Measurements from ENCODE around the gene FBXW4. TPM values are rescaled to one million over a fixed set of nuclear protein-coding genes. Genes with fewer than 3 reads are reported as not detected.

FBXW4 gene
- total RNA-seq, 1 donor from 2014 or later = 24.4 TPM

DNA sequence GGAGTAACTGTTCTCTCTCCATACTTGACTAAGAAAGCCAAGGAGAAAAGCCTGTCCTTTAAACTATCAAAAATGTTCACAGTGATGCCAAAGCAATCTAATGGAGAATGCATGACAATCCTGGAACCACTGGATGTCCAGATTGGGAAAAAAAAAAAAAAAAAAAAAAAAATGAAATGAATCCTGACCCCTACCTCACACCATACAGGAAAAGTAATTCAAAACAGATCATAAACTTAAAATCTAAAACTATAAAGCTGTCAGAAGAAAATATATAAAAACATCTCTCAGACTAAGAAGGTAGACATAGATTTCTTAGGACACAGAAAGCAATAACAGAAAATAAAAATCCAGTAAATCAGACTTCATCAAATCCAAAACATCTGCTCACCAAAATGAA is 18.4 kb downstream of the FBXW4 start:
- peaks cover 4% of the 10 kb centered on the region for H3K36me3 ChIP-seq (ENCODE audit: control insufficient read depth, insufficient read depth, low read length)
- no peak overlapping the region for H3K4me3 ChIP-seq (ENCODE audit: low read depth, low read length)
- H3K27me3 ChIP-seq (ENCODE audit: control insufficient read depth, insufficient read depth, low read length) = no peaks in the 10 kb centered on the region
- DNase-seq (ENCODE audit: low read depth) = no peak
- TF ChIP-seq, protein P1, sequence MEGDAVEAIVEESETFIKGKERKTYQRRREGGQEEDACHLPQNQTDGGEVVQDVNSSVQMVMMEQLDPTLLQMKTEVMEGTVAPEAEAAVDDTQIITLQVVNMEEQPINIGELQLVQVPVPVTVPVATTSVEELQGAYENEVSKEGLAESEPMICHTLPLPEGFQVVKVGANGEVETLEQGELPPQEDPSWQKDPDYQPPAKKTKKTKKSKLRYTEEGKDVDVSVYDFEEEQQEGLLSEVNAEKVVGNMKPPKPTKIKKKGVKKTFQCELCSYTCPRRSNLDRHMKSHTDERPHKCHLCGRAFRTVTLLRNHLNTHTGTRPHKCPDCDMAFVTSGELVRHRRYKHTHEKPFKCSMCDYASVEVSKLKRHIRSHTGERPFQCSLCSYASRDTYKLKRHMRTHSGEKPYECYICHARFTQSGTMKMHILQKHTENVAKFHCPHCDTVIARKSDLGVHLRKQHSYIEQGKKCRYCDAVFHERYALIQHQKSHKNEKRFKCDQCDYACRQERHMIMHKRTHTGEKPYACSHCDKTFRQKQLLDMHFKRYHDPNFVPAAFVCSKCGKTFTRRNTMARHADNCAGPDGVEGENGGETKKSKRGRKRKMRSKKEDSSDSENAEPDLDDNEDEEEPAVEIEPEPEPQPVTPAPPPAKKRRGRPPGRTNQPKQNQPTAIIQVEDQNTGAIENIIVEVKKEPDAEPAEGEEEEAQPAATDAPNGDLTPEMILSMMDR (IDR thresholded peaks at IDR 0.05; ENCODE audit: insufficient read depth, low read length, poor library complexity, severe bottlenecking) = no peak

DNA sequence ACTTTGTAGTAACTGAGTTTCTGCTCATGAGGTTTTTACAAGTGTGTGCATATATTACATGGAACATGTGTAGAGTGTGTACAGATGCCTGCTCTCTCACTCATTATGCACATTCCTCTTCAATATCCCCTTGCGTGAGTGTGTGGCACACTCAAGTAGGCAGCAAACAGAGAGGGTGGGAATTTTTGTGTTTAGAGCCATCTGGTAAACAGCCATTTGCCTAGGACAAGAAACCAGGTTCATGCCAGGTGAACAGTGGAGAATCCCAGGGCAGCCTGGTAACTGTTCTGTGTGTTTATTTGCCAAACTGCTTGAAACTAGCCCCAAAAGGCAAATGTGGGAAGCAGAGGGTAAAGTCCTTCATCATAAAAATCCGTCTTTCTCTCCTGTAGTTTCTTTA is 19.9 kb downstream of the FBXW4 start:
- TF ChIP-seq, protein P1 (IDR thresholded peaks at IDR 0.05; ENCODE audit: insufficient read depth, low read length, poor library complexity, severe bottlenecking) = no peak

DNA sequence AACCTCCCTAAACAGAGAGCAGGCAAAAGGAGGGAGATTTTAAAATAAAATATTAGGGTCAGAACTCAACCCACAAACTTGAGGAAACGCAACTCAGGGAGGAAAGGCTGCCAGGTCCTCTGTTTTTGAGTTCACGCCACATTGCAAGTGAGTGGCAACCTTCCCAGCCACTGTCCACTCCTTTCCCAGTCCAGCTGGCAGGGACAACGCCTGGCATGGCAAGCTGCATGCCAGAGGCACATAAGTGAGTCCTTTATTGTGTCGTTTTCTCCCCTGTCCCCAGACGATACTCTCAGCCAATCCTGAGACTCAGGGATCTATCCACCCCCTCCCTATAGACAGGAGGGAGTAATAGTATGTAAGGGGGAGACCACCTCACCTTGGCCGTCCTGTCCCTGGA is 22.4 kb downstream of the FBXW4 start:
- H3K4me3 ChIP-seq (ENCODE audit: low read depth, low read length) = no peak overlapping the region
- DNase-seq (ENCODE audit: low read depth) = no peak
- H3K36me3 ChIP-seq (ENCODE audit: control insufficient read depth, insufficient read depth, low read length) = peaks cover 6% of the 10 kb centered on the region
- no peaks in the 10 kb centered on the region for H3K27me3 ChIP-seq (ENCODE audit: control insufficient read depth, insufficient read depth, low read length)
- TF ChIP-seq, protein P1 (IDR thresholded peaks at IDR 0.05; ENCODE audit: insufficient read depth, low read length, poor library complexity, severe bottlenecking) = no peak

More for the DNA sequence above, 19.9 kb downstream of the FBXW4 start:
- Histone ChIP-seq H3K36me3 (ENCODE audit: control insufficient read depth, insufficient read depth, low read length) (peaks cover 6% of the 10 kb centered on the region), H3K27me3 (ENCODE audit: control insufficient read depth, insufficient read depth, low read length) (no peaks in the 10 kb centered on the region), H3K4me3 (ENCODE audit: low read depth, low read length) (no peak overlapping the region)
- DNase-seq (ENCODE audit: low read depth) = no peak

DNA sequence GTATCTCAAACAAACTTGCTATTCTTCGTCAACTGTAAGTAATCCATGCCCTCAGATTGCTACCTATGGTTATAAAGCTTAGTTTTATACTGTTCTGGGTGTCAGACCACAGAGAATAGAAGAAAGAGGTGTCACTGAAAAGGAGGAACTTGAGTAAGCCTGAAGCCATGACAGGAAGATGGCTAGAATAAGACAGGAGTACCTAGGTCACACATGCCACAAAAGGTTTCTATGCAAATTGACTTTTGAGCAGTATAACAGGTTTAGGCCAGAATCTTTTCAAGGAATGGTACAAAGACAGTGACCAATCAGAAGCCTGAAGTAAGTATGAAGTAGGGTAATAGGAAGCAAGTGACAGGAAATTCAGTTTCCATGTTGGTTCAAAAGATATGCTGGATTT is 23.5 kb downstream of the FBXW4 start:
- Histone ChIP-seq H3K4me3 (ENCODE audit: low read depth, low read length) (no peak overlapping the region), H3K27me3 (ENCODE audit: control insufficient read depth, insufficient read depth, low read length) (no peaks in the 10 kb centered on the region), H3K36me3 (ENCODE audit: control insufficient read depth, insufficient read depth, low read length) (peaks cover 5% of the 10 kb centered on the region)
- TF ChIP-seq, protein P1 (IDR thresholded peaks at IDR 0.05; ENCODE audit: insufficient read depth, low read length, poor library complexity, severe bottlenecking) = no peak
- DNase-seq (ENCODE audit: low read depth) = no peak

DNA sequence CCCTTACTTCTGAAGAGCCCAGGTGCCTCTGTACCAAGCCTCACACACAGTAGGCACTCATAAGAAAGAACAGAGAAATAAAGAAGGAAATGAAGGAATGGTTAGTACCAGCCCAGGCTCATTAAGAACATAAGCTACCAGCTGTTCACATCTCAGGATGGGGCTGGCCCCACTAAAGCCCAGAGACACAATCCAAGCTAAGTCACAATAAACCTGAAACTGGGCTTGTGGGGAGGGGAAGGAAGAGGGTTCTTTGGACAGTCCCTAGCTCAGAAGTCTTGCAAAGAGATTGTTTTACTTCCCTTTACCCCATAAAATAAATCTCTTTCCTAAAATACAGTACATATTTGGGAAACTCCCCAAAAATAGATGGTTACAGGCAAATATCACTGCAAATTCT is 24.3 kb downstream of the FBXW4 start:
- DNase-seq (ENCODE audit: low read depth) = no peak

DNA sequence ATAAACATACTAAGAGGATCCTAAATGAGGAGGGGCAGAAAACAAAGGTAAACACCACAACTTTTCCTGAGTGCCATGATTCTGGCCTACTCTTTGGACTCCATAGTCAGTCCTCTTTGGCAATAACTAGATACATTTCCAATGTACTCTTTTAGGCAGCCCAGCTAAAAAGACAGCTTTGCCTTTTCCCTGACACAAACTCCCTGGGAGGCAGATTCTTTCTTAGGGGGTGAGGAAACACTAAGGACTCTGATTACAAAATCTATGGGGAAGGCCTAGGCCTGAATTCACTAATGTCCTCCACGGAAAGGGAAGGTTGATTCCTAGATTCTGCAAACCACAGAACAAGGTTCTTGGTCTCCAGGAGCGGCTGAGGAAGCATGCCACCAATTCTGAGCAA is 25.8 kb downstream of the FBXW4 start:
- no peak for DNase-seq (ENCODE audit: low read depth)
- TF ChIP-seq, protein P1 (IDR thresholded peaks at IDR 0.05; ENCODE audit: insufficient read depth, low read length, poor library complexity, severe bottlenecking) = no peak
- no peak overlapping the region for H3K4me3 ChIP-seq (ENCODE audit: low read depth, low read length)
- H3K36me3 ChIP-seq (ENCODE audit: control insufficient read depth, insufficient read depth, low read length) = peaks cover 5% of the 10 kb centered on the region
- H3K27me3 ChIP-seq (ENCODE audit: control insufficient read depth, insufficient read depth, low read length) = no peaks in the 10 kb centered on the region

More for the DNA sequence above, 24.3 kb downstream of the FBXW4 start:
- TF ChIP-seq, protein P1 (IDR thresholded peaks at IDR 0.05; ENCODE audit: insufficient read depth, low read length, poor library complexity, severe bottlenecking) = no peak
- Histone ChIP-seq H3K4me3 (ENCODE audit: low read depth, low read length) (no peak overlapping the region), H3K36me3 (ENCODE audit: control insufficient read depth, insufficient read depth, low read length) (peaks cover 5% of the 10 kb centered on the region), H3K27me3 (ENCODE audit: control insufficient read depth, insufficient read depth, low read length) (no peaks in the 10 kb centered on the region)

All from kidney epithelial cell (primary cell).